ENCODE data around the gene PI16.

PI16 gene

DNA sequence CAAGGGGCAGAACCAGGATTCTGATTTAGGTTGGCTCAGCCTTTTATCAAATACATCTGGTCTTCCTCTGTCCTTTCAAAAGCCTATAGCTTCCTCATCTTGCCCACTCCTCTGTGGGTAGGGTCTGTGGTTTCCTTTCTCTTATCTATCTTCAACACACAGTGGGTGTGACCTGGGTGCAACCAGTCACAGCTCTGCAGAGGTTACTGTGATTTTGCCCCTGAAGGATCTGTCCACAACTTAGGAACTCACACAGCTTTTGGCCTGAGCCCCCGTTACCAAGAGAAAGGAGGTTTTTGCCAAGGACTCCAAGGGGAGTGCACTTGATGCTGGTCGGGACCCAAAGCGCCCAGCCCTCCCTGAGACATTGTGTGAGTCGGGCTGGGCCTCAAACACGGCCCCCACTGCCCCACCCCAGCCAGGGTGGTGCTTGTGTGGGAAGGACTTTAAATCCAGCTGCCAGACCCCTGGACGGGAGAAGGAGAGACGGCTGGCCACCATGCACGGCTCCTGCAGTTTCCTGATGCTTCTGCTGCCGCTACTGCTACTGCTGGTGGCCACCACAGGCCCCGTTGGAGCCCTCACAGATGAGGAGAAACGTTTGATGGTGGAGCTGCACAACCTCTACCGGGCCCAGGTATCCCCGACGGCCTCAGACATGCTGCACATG is at the start of gene PI16:
TSS of gene PI16 (plus strand) at position 477 of the 670 bp plus-strand sequence. CDS start at position 500, 23 bp downstream.
- peak; percentile 91 for DNase-seq

DNA sequence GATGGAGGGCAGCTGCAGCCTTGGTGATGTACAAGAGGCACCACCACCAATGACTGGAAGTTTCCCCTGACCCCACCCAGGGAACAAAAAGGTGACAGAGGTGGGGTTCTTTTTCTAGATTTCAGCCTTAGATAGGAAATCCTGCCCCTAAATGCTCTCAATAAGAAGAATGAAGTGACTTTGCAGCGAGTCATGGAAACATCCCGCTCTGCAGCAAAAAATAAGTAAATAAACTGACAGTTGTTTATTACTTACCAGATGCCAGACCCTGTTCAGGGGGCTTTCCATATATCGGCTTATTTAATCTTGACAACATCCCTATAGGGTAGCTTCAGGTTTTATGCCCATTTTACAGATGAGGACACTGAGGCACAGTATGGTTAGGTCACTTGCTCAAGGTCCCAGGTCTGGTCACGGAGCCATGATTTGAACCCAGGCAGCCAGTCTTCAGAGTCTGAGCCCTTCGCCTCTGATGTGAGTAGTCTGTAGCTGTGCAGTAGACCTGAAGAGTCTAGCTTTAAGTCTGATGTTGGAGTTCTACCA is 49.6 kb upstream of the PI16 start:
- no peak for DNase-seq

DNA sequence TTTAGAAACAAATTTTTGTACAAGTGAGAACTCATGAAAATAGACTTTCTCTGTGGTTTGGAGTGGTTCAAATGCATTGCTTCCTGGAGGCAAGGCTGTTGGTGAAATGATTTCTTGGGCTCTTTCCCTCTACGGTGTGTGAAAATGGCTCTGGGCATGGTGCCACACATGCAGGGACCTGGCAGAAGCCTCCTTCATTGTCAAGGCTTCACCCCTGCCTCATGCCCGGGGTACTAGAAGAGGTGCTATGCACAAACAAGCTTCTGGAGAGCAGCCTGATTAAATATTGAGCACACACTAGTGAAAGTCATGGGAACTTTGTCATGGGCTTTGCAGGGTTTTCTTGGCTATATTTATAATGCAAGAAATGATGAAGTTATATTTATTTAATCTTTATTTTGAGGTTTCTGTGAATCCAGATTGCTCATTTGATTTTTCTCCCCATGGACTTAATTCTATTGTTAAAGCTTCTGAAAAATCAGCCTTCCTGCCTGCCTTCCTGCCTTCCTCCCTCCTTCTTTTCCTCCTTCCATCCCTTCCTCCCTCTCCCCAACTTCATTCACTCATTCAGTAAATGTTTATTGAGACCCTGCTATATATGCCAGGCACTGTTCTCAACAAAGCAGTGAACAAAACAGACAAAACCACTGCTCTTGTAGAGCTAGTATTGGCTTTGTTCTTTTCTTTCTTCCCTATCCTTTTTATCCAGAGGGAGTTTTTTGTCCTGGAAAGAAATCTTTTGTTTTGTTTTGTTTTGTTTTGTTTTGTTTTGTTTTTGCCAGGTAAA is 47.8 kb upstream of the PI16 start:
- no peak for DNase-seq

DNA sequence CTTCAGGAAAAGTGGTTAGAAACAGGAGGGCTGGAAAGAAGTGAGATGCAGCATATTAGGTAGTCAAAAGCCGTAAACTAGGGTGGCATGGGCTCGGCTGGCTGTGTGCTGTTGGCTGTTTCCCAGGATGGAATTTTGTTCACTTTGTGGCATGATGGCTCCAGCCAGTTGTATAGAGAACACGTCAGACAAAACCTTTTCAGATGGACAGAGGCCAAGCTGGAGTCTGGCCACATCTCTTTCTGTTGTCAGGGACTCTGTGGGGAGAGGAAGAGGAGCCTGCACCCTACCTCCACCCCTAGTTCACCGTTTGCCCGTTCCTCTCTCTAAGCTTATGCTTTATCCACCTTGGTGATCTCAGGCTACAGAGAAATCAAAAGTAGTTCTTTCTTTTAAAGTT is 46.8 kb upstream of the PI16 start:
- peak; percentile 59 for DNase-seq

- DNase-seq = peak; percentile 32
These were observed 45.8 kb upstream of the PI16 start for GRCh38 chr6:36908747-36909146.

- DNase-seq = no peak
These were observed 42.5 kb upstream of the PI16 start for GRCh38 chr6:36912030-36912454.

DNA sequence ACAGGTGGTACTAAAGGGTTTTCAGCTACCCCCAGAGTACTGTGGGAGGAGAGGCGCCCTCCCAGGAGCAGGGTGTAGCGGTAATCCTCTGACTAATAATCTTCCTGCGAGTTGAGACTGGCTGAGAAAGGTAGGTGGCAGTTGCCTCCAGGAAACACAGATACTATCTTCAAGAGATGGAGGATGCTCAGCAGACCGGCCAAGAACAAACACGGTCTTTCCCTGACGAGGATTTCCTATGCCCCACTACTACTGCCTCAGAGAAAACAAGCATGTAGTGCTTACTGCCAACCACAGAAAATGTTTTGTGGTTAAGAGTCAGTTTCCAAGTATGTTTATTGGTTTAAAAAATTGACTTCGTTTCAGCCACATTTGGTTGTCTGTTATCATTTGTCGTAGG is 42.0 kb upstream of the PI16 start:
- DNase-seq = no peak

DNA sequence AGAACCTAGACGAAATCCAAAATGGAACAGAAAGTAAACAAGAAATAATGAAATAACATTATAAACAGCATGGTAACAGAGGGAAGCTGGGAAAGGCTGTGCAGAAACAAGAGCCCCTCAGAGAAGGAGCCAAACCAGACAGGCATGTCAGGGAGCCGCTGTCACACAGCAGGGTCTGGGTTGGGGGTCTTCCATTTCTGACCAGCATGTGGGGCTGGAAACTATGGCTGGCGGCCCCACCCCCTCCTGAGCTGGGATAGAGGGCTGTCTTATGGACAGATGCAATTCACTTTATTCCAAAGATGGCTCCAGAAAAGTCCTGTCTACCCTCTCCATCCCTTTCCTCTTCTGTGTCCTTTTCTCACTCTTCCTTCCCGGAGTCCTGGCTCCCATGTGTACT is 41.5 kb upstream of the PI16 start:
- DNase-seq = no peak

- DNase-seq = no peak
These were observed 40.2 kb upstream of the PI16 start for GRCh38 chr6:36914227-36914794.

DNA sequence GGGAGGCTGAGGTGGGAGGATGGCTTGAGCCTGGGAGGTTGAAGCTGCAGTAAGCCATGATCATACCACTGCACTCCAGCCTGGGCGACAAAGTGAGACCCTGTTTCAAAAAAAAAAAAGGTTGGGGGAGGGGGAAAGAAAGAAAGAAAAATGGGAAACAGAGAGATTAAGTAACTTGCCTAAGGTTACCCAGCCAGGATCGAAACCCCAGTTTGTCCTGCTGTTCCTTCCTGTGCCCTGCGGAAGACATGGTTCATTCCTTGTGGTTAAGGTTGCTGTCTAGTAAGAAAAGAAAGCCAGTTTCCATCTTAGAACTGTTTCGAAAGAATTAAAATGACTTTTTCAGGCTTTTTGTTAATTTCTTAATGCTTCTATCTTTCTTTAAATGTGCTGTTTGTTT is 38.9 kb upstream of the PI16 start:
- no peak for DNase-seq

DNA sequence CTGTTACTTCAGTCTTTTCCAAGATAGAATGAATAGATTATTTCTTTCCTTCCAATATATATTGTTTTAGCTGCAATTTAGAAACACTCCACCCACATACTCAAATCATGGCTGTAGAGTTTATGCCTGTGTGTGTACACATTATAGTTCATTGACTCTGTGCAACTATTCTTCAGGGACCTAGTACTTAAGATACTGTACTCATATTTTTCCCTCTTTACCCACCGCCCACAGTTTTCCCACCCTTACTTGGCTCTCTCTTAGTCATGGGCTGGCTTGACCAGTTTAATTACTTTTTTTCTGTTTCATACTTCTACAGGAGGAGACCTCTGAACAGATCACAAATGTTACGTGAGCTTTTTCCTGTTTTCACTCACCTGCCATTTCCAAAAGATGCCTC is 38.4 kb upstream of the PI16 start:
- no peak for DNase-seq

DNA sequence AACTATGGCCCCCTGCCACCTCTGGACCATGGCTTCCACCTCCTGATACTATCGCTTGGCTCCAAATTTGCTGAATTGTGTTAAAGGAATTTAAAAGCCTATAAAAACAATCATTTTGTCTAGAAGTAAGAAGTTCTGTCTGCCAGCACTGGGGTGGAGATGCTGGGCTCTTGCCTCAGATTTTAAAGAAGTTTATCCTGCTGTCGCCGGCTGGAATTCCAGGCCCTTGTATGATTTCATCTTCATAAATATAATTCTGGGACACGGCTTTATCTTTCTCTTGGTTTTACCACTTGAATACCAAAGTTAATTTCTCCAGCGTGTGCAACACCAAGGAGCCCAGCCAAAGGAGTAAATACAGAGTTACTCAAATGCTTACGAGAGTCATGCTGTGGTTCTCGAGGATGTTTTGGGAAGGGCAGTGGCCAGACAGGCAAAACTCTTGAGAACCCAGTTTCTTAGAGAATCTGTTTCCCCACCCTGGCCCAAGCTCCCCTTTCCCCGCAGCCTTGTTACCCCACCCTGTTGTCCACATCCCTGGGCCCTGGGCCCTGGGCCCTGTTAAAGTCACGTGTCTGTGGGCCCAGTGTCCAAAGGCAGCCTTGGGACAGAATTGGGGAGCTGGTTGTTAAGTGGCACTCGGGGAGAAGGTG is 36.9 kb upstream of the PI16 start:
- DNase-seq = no peak

DNA sequence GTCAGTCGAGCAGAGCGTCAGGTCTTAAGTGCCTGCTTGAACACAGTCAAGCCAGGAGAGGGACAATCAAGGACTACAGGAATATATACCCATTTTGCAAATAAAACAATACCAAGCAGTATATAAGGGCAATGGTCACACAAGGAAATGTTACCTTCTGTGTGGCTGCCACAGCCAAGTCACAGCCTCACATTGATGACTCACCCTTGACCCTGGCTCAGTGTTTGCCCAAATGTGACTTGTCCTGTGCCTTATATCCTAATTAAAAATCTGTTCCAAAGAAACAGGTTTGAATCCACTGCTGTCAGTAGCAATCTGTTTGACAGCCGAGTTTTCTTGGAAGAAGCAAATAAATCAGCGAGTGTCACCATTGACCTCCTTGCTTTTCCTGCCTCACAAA is 34.5 kb upstream of the PI16 start:
- DNase-seq = no peak

GRCh38 chr6:36920546-36920945 is 34.0 kb upstream of the PI16 start:
- DNase-seq = no peak

GRCh38 chr6:36924131-36924530 is 30.4 kb upstream of the PI16 start:
- no peak for DNase-seq

DNA sequence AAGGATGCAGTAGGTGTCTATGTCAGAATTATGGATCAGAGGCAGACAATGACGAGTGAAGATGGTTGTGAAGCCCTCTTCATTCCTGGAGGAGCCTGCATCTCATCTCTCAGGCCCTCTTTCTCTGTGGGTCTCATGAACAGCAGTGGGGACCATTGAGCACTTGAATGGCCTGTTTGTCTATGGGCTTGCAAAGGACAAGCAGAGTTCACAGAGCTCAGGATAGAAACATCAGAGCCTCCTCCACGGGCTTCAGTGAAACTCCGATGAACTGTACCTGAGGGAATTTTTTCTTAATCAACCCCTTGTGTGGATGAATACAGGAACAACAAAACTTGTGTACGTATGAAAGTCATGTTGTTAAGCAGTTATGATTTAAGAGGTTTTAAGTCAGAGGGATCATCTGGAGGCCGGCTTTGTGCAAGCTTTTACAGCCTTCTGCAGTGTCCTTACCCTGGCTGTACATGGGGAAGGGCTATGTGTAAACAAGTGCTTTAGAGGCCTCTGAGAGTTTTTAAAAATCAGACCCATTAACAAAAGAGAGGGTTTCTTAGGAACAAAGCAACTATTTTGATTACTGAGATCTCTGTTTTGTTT is 29.7 kb upstream of the PI16 start:
- no peak for DNase-seq

DNA sequence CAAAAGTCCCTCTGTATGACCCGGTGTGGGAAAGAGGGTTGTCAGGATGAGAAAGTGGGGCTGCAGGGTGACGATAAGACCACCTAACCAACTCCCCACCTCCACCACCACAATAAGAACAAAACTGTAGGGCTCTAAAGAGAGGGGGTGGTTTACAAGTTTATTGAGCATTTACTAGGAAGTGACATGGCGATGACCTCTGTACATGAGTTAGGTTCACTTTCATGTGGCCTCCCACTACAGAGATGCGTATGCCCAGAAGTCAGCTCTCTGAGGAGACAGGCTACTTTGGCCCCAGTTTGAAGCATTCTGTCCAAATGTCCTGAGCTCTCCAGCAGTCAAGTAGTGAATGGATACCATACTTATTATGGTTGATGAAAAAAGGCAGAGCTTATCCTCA is 28.7 kb upstream of the PI16 start:
- no peak for DNase-seq

DNA sequence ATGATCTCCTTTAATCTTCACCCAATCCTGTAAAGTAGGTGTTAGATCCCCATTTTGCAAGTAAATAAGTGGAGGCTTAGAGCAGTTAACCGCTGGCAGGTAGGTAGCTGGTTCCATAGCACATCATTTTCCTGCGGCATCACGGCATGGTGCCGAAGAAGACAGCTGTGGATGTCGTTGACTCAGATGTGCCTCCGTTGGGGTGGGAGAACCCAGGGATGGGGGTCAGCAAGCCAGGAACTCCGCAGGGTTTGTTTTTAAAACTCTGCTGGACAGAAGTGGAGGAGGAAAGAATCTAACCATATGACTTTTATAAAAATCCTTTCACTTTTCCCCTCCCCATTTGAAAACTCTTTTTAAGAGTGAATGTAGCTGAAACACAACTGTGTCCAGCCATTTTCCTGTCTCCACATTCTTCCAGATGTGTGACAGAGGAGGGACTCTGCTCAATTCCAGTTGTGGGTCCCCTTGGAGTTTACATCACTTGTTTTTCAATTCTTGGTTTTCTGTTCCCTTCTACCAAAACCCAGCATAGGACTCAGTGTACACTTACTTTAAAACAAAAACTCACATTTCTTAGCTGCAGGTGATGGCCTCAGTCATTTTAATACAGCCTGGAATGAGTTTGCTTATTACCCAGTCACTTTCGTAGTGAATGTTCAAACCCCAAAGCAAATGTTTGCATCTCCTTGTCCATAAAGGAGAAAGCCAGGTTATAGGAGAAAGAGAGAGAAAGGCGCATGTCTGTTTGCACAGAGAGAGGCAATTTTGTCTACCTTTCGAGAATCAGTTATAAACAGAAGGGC is 27.6 kb upstream of the PI16 start:
- no peak for DNase-seq

DNA sequence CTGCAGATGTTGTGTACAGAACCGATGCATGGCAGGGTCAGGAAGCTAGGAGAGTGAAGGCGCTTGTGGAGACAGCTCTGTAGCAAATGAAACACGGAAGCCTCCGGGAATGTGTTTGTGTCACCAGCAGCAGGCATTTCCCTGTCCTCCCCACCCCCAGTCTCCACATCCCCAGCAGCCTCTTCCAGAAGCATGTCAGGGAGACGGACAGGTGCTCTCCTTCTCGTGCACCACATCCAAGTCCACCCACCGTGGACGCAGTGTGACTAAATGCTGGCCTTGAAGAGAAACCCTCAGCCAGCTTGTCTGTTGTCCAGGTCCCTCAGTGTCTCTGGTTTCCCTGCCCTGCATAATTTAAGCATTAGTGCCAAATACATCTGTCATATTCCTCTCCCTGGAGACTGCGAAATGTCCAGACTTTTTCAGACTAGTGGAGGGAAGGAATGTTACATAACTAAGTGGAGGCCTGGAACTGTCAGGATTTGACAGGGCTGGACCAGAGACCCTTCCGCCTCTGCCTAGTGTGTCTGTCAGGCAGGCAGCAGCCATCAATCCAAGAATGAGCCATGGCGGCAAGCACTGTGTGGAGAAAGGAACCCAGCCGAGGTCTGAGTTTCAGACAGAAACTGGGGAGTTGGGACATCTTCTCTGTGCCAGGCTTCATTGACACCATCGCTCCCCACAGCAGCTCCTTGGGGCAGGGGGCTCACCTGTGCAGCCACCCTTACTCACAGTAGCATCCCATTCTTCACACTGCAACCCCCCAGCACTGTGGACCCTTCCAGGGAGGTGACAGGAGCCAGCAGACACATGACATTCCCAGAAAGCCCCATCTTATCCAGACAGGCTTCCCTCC is 26.6 kb upstream of the PI16 start:
- no peak for DNase-seq

DNA sequence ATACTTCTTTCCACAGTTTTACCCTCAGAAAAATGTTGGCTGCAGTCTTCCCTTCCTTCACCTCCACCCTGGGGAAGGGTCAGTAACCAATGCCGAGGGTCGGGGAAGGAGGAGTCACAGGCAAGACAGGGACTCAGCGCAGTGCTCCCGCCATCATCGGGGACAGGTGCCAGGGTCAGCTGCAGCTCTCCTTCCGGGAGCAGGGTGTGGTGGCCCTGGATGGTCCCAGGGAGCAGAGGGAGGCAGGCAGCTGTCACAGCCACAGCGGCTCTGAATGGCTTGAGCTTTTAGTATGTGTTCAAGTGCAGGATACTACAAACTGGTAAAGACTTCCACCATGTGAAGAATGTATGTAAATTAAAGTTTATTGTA is 26.0 kb upstream of the PI16 start:
- DNase-seq = no peak

- no peak for DNase-seq
These were observed 25.4 kb upstream of the PI16 start for GRCh38 chr6:36929152-36929551.
